GM23338 (cell line): ENCODE measurements around the gene KRT2. TPM values are rescaled to one million over a fixed set of nuclear protein-coding genes. Genes with fewer than 3 reads are reported as not detected.

ENCODE experiments used
- ATAC-seq: fragments of 200-7000 bp; cut with Tn5 transposase; 3 replicates; pipeline ENCODE4 v1.9.1; 2020
- DNase-seq: peaks from one replicate; pipeline ENCODE4 v3.0.0-alpha.2; 2015; ENCODE audit warnings: low spot score
- H2AFZ ChIP-seq: fragments of 200-600 bp; sonication (generic); 2 replicates; pipeline ENCODE4 v1.8.0; 2016; ENCODE audit warnings: antibody characterized with exemption, mild to moderate bottlenecking, moderate library complexity
- H3F3A ChIP-seq: fragments of 200-600 bp; sonication (generic); replicated peaks from 2 replicates; pipeline ENCODE4 v1.8.0; 2017; ENCODE audit warnings: antibody characterized with exemption, mixed run types, low read depth
- H3K27ac ChIP-seq: fragments of 200-600 bp; sonication (generic); 2 replicates; pipeline ENCODE4 v1.6.1; 2016; ENCODE audit warnings: low read depth
- H3K27me3 ChIP-seq: fragments of 200-600 bp; sonication (generic); 2 replicates; pipeline ENCODE4 v1.8.0; 2016; ENCODE audit warnings: mild to moderate bottlenecking, mixed run types, moderate library complexity; ENCODE audit not compliant: insufficient read depth
- H3K36me3 ChIP-seq: fragments of 200-600 bp; sonication (generic); 2 replicates; pipeline ENCODE4 v1.8.0; 2016; ENCODE audit warnings: mild to moderate bottlenecking; ENCODE audit not compliant: insufficient read depth
- H3K4me1 ChIP-seq: fragments of 200-600 bp; sonication (generic); 2 replicates; pipeline ENCODE4 v1.8.0; 2016; ENCODE audit warnings: mild to moderate bottlenecking, moderate library complexity; ENCODE audit not compliant: insufficient read depth
- H3K4me2 ChIP-seq: fragments of 200-600 bp; sonication (generic); 2 replicates; pipeline ENCODE4 v1.7.1; 2017; ENCODE audit warnings: mixed run types
- H3K4me3 ChIP-seq: fragments of 200-600 bp; sonication (generic); 2 replicates; pipeline ENCODE4 v1.6.1; 2016; ENCODE audit warnings: mixed run types
- H3K79me2 ChIP-seq: fragments of 200-600 bp; sonication (generic); replicated peaks from 2 replicates; pipeline ENCODE4 v1.8.0; 2017; ENCODE audit warnings: mild to moderate bottlenecking; ENCODE audit not compliant: insufficient read depth
- H3K9me2 ChIP-seq: fragments of 200-600 bp; sonication (generic); 2 replicates; pipeline ENCODE4 v1.8.0; 2017; ENCODE audit not compliant: insufficient read depth
- H4K20me1 ChIP-seq: fragments of 200-600 bp; sonication (generic); replicated peaks from 2 replicates; pipeline ENCODE4 v1.8.0; 2017; ENCODE audit warnings: mild to moderate bottlenecking; ENCODE audit not compliant: insufficient read depth
- H3K27ac Mint-ChIP-seq: 2 replicates; pipeline ENCODE4 v1.8.0; 2020; ENCODE audit warnings: inconsistent platforms, mild to moderate bottlenecking, moderate library complexity, mixed read lengths
- H3K27me3 Mint-ChIP-seq: 3 replicates; pipeline ENCODE4 v1.8.0; 2022; ENCODE audit warnings: low read depth, mild to moderate bottlenecking, moderate library complexity, mixed read lengths, inconsistent platforms; ENCODE audit not compliant: insufficient read depth, poor library complexity
- H3K36me3 Mint-ChIP-seq: 3 replicates; pipeline ENCODE4 v1.8.0; 2021; ENCODE audit warnings: low read depth, mild to moderate bottlenecking, inconsistent platforms, moderate library complexity, mixed read lengths
- H3K4me1 Mint-ChIP-seq: 3 replicates; pipeline ENCODE4 v1.8.0; 2020; ENCODE audit warnings: mild to moderate bottlenecking, inconsistent platforms, mixed read lengths
- H3K4me3 Mint-ChIP-seq: 3 replicates; pipeline ENCODE4 v1.8.0; 2021; ENCODE audit warnings: moderate library complexity, mild to moderate bottlenecking, inconsistent platforms, mixed read lengths
- H3K9me3 Mint-ChIP-seq: 3 replicates; pipeline ENCODE4 v1.8.0; 2020; ENCODE audit warnings: moderate library complexity, mild to moderate bottlenecking, inconsistent platforms, mixed read lengths
- CREB1 ChIP-seq: fragments of 250-450 bp; sonication (Bioruptor Pico); IDR thresholded peaks from 2 replicates; pipeline ENCODE4 v1.5.0; 2020; ENCODE audit warnings: low read depth, mild to moderate bottlenecking, moderate library complexity
- CTCF ChIP-seq, 2 experiments: fragments of 200-600 bp in 1 of 2; sonication (generic) in 1 of 2; conservative IDR thresholded peaks; 2 replicates each; pipeline versions ENCODE4 v1.5.1 to v1.6.1; 2016 to 2017; ENCODE audit warnings: antibody characterized with exemption in 2 of 2, low read depth in 2 of 2, mild to moderate bottlenecking in 2 of 2, moderate library complexity in 1 of 2
- EZH2 ChIP-seq: fragments of 200-600 bp; sonication (generic); IDR thresholded peaks from one replicate; pipeline ENCODE4 v1.8.0; 2017; ENCODE audit warnings: antibody characterized with exemption, mild to moderate bottlenecking, low read depth; ENCODE audit not compliant: unreplicated experiment
- EZH2phosphoT487 ChIP-seq: fragments of 200-600 bp; sonication (generic); IDR thresholded peaks from one replicate; pipeline ENCODE4 v1.8.1; 2018; ENCODE audit warnings: antibody characterized with exemption; ENCODE audit not compliant: unreplicated experiment
- JUNB ChIP-seq: IDR thresholded peaks from one replicate; pipeline ENCODE4 v1.6.1; 2016; ENCODE audit warnings: antibody characterized with exemption; ENCODE audit not compliant: unreplicated experiment
- NANOG ChIP-seq: IDR thresholded peaks from 2 replicates; pipeline ENCODE4 v1.6.1; 2016; ENCODE audit warnings: antibody characterized with exemption, borderline replicate concordance
- POLR2AphosphoS5 ChIP-seq: IDR thresholded peaks from 2 replicates; pipeline ENCODE4 v1.6.1; 2016; ENCODE audit warnings: antibody characterized with exemption, low read depth
- ZNF114 ChIP-seq: fragments of 250-450 bp; sonication (Bioruptor Pico); IDR thresholded peaks from 2 replicates; pipeline ENCODE4 v1.5.0; 2020; ENCODE audit warnings: mild to moderate bottlenecking, moderate library complexity
- ZNF331 ChIP-seq: fragments of 250-450 bp; sonication (Bioruptor Pico); IDR thresholded peaks from 2 replicates; pipeline ENCODE4 v1.5.0; 2020; ENCODE audit warnings: low read depth, mild to moderate bottlenecking, moderate library complexity
- polyA plus RNA-seq: library from polyadenylated mRNA; unstranded; fragments of >200 nt; fragmentation: Nextera tagmentation; extraction: Ambion mirVana; gene quantifications from 2 replicates; pipeline ENCODE4 v1.2.1, GENCODE V29; 2016
- total RNA-seq: library from RNA; depleted of rRNA; stranded (reverse); fragments of >200 nt; shearing (Covaris generic); gene quantifications from 2 replicates; pipeline ENCODE4 v1.2.3, GENCODE V29; 2014
- TF ChIP-seq, protein P1 (sequence below): fragments of 250-450 bp; sonication (Bioruptor Pico); IDR thresholded peaks from 2 replicates; pipeline ENCODE4 v1.5.0; 2020; ENCODE audit warnings: mild to moderate bottlenecking, moderate library complexity
- TF ChIP-seq, protein P2 (sequence below): IDR thresholded peaks from 2 replicates; pipeline ENCODE4 v1.6.1; 2016; ENCODE audit warnings: antibody characterized with exemption
- TF ChIP-seq, protein P3 (sequence below): IDR thresholded peaks from one replicate; pipeline ENCODE4 v1.6.1; 2018; ENCODE audit warnings: antibody characterized with exemption; ENCODE audit not compliant: unreplicated experiment

The KRT2 gene
- total and polyA plus RNA-seq, 2 experiments from 2014 or later = not detected

GRCh38 chr12:52636189-52636588, 15.8 kb downstream of the KRT2 start:
- H3K9me3 Mint-ChIP-seq = no peaks in the 10 kb centered on the region
- no peaks in the 10 kb centered on the region for H3K79me2 ChIP-seq
- no peak overlapping the region for H3K4me3 Mint-ChIP-seq
- no peak overlapping the region for H3K27ac ChIP-seq
- H3K4me1 ChIP-seq = no peaks in the 10 kb centered on the region
- no peak overlapping the region for H3K4me3 ChIP-seq
- H3K9me2 ChIP-seq = no peaks in the 10 kb centered on the region
- H3K4me2 ChIP-seq = no peak overlapping the region
- ATAC-seq (no peak), DNase-seq (no peak)
- no peaks in the 10 kb centered on the region for H3F3A ChIP-seq
- no peaks in the 10 kb centered on the region for H3K27me3 ChIP-seq
- no peaks in the 10 kb centered on the region for H3K36me3 Mint-ChIP-seq
- H3K36me3 ChIP-seq = no peaks in the 10 kb centered on the region
- H3K27me3 Mint-ChIP-seq = peaks cover 2% of the 10 kb centered on the region
- TF ChIP-seq CTCF (conservative IDR thresholded peaks at IDR 0.05; ENCODE audit: low read depth in 2 of 2) (no peak), POLR2AphosphoS5 (no peak), NANOG (no peak), ZNF114 (no peak), JUNB (no peak), EZH2phosphoT487 (no peak), ZNF331 (no peak), CREB1 (CRISPR knock-in tag) (no peak), EZH2 (no peak)
- TF ChIP-seq, protein P1, sequence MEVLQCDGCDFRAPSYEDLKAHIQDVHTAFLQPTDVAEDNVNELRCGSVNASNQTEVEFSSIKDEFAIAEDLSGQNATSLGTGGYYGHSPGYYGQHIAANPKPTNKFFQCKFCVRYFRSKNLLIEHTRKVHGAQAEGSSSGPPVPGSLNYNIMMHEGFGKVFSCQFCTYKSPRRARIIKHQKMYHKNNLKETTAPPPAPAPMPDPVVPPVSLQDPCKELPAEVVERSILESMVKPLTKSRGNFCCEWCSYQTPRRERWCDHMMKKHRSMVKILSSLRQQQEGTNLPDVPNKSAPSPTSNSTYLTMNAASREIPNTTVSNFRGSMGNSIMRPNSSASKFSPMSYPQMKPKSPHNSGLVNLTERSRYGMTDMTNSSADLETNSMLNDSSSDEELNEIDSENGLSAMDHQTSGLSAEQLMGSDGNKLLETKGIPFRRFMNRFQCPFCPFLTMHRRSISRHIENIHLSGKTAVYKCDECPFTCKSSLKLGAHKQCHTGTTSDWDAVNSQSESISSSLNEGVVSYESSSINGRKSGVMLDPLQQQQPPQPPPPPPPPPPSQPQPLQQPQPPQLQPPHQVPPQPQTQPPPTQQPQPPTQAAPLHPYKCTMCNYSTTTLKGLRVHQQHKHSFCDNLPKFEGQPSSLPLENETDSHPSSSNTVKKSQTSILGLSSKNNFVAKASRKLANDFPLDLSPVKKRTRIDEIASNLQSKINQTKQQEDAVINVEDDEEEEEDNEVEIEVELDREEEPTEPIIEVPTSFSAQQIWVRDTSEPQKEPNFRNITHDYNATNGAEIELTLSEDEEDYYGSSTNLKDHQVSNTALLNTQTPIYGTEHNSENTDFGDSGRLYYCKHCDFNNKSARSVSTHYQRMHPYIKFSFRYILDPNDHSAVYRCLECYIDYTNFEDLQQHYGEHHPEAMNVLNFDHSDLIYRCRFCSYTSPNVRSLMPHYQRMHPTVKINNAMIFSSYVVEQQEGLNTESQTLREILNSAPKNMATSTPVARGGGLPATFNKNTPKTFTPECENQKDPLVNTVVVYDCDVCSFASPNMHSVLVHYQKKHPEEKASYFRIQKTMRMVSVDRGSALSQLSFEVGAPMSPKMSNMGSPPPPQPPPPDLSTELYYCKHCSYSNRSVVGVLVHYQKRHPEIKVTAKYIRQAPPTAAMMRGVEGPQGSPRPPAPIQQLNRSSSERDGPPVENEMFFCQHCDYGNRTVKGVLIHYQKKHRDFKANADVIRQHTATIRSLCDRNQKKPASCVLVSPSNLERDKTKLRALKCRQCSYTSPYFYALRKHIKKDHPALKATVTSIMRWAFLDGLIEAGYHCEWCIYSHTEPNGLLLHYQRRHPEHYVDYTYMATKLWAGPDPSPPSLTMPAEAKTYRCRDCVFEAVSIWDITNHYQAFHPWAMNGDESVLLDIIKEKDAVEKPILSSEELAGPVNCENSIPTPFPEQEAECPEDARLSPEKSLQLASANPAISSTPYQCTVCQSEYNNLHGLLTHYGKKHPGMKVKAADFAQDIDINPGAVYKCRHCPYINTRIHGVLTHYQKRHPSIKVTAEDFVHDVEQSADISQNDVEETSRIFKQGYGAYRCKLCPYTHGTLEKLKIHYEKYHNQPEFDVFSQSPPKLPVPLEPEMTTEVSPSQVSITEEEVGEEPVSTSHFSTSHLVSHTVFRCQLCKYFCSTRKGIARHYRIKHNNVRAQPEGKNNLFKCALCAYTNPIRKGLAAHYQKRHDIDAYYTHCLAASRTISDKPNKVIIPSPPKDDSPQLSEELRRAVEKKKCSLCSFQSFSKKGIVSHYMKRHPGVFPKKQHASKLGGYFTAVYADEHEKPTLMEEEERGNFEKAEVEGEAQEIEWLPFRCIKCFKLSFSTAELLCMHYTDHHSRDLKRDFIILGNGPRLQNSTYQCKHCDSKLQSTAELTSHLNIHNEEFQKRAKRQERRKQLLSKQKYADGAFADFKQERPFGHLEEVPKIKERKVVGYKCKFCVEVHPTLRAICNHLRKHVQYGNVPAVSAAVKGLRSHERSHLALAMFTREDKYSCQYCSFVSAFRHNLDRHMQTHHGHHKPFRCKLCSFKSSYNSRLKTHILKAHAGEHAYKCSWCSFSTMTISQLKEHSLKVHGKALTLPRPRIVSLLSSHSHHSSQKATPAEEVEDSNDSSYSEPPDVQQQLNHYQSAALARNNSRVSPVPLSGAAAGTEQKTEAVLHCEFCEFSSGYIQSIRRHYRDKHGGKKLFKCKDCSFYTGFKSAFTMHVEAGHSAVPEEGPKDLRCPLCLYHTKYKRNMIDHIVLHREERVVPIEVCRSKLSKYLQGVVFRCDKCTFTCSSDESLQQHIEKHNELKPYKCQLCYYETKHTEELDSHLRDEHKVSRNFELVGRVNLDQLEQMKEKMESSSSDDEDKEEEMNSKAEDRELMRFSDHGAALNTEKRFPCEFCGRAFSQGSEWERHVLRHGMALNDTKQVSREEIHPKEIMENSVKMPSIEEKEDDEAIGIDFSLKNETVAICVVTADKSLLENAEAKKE = no peak
- TF ChIP-seq, protein P2, sequence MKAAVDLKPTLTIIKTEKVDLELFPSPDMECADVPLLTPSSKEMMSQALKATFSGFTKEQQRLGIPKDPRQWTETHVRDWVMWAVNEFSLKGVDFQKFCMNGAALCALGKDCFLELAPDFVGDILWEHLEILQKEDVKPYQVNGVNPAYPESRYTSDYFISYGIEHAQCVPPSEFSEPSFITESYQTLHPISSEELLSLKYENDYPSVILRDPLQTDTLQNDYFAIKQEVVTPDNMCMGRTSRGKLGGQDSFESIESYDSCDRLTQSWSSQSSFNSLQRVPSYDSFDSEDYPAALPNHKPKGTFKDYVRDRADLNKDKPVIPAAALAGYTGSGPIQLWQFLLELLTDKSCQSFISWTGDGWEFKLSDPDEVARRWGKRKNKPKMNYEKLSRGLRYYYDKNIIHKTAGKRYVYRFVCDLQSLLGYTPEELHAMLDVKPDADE = no peak
- TF ChIP-seq, protein P3, sequence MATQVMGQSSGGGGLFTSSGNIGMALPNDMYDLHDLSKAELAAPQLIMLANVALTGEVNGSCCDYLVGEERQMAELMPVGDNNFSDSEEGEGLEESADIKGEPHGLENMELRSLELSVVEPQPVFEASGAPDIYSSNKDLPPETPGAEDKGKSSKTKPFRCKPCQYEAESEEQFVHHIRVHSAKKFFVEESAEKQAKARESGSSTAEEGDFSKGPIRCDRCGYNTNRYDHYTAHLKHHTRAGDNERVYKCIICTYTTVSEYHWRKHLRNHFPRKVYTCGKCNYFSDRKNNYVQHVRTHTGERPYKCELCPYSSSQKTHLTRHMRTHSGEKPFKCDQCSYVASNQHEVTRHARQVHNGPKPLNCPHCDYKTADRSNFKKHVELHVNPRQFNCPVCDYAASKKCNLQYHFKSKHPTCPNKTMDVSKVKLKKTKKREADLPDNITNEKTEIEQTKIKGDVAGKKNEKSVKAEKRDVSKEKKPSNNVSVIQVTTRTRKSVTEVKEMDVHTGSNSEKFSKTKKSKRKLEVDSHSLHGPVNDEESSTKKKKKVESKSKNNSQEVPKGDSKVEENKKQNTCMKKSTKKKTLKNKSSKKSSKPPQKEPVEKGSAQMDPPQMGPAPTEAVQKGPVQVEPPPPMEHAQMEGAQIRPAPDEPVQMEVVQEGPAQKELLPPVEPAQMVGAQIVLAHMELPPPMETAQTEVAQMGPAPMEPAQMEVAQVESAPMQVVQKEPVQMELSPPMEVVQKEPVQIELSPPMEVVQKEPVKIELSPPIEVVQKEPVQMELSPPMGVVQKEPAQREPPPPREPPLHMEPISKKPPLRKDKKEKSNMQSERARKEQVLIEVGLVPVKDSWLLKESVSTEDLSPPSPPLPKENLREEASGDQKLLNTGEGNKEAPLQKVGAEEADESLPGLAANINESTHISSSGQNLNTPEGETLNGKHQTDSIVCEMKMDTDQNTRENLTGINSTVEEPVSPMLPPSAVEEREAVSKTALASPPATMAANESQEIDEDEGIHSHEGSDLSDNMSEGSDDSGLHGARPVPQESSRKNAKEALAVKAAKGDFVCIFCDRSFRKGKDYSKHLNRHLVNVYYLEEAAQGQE = no peak
- H4K20me1 ChIP-seq = no peaks in the 10 kb centered on the region
- no peak overlapping the region for H3K27ac Mint-ChIP-seq
- H3K4me1 Mint-ChIP-seq = no peaks in the 10 kb centered on the region
- H2AFZ ChIP-seq = no peak overlapping the region
